ENCODE data around the gene TMEM240. TPM values are rescaled to one million over a fixed set of nuclear protein-coding genes. Genes with fewer than 3 reads are reported as not detected.

TMEM240 gene
- total RNA-seq = 1 to 10 TPM in 3 of 4 donors, not detected in 1; 1.0 to 1.7 (median 1.1) TPM

- Histone ChIP-seq H3K27ac (peak within 1 kb of the TSS; percentile 44), H3K27me3 (no peaks in the 10 kb centered on the region), H3K9me3 (no peaks in the 10 kb centered on the region), H3K4me1 (peaks cover 29% of the 10 kb centered on the region), H3K4me3 (peak within 1 kb of the TSS; percentile 66), H3K36me3 (peaks cover 23% of the 10 kb centered on the region)
- TF ChIP-seq EP300 (IDR thresholded peaks at IDR 0.05) = no peak
- TF ChIP-seq CTCF (IDR thresholded peaks at IDR 0.05) = no peak
- no peak for TF ChIP-seq POLR2AphosphoS5 (IDR thresholded peaks at IDR 0.05)
- TF ChIP-seq POLR2A (IDR thresholded peaks at IDR 0.05) = no peak
- peak in 1 of 2 donors; percentile 86 for DNase-seq (ENCODE audit: low spot score in 2 of 2)
- 5% methylated on average over 9 of the region's 100 CpGs for WGBS
These were observed at the start of gene TMEM240 for GRCh38 chr1:1540090-1540817. TSS of gene TMEM240 (minus strand) at chr1:1540624. CDS start at chr1:1540346, 278 bp downstream.

- Histone ChIP-seq H3K36me3 (no peaks in the 10 kb centered on the region), H3K27ac (no peak overlapping the region), H3K9me3 (no peaks in the 10 kb centered on the region), H3K4me1 (no peaks in the 10 kb centered on the region), H3K27me3 (peaks cover 7% of the 10 kb centered on the region), H3K4me3 (no peak overlapping the region)
- 86% methylated on average over 17 of the region's 23 CpGs for WGBS
- DNase-seq (ENCODE audit: low spot score in 2 of 2) = no peak
- no peak for TF ChIP-seq POLR2AphosphoS5 (IDR thresholded peaks at IDR 0.05)
- TF ChIP-seq CTCF (IDR thresholded peaks at IDR 0.05) = no peak
- TF ChIP-seq EP300 (IDR thresholded peaks at IDR 0.05) = no peak
- no peak for TF ChIP-seq POLR2A (IDR thresholded peaks at IDR 0.05)
These were observed 43.1 kb upstream of the TMEM240 start for GRCh38 chr1:1583347-1584010.

- no peak overlapping the region for H3K4me3 ChIP-seq
- H3K27me3 ChIP-seq = peaks cover 4% of the 10 kb centered on the region
- no peaks in the 10 kb centered on the region for H3K9me3 ChIP-seq
- no peak for TF ChIP-seq POLR2AphosphoS5 (IDR thresholded peaks at IDR 0.05)
- TF ChIP-seq EP300 (IDR thresholded peaks at IDR 0.05) = no peak
- TF ChIP-seq CTCF (IDR thresholded peaks at IDR 0.05) = no peak
- TF ChIP-seq POLR2A (IDR thresholded peaks at IDR 0.05) = no peak
- no peaks in the 10 kb centered on the region for H3K36me3 ChIP-seq
- H3K4me1 ChIP-seq = no peaks in the 10 kb centered on the region
- no peak for DNase-seq (ENCODE audit: low spot score in 2 of 2)
- H3K27ac ChIP-seq = no peak overlapping the region
- 67% methylated on average over 6 of the region's 9 CpGs for WGBS
These were observed 42.3 kb upstream of the TMEM240 start for GRCh38 chr1:1582585-1583346.

- Histone ChIP-seq H3K4me1 (peaks cover 14% of the 10 kb centered on the region), H3K27ac (no peak overlapping the region), H3K36me3 (no peaks in the 10 kb centered on the region), H3K27me3 (peaks cover 4% of the 10 kb centered on the region), H3K4me3 (no peak overlapping the region), H3K9me3 (no peaks in the 10 kb centered on the region)
- TF ChIP-seq POLR2AphosphoS5 (IDR thresholded peaks at IDR 0.05) (no peak), CTCF (IDR thresholded peaks at IDR 0.05) (no peak), POLR2A (IDR thresholded peaks at IDR 0.05) (no peak), EP300 (IDR thresholded peaks at IDR 0.05) (no peak)
- DNase-seq (ENCODE audit: low spot score in 2 of 2) = no peak
- whole genome bisulfite sequencing = 91% methylated on average over 10 of the region's 13 CpGs
These were observed 38.0 kb upstream of the TMEM240 start for GRCh38 chr1:1578371-1578940.
